ENCODE data around the gene WNT16. TPM values are rescaled to one million over a fixed set of nuclear protein-coding genes. Genes with fewer than 3 reads are reported as not detected.

WNT16 gene
- total RNA-seq, 1 experiment from 2014 or later = not detected

GRCh38 chr7:121323515-121324302 is 5.1 kb upstream of the WNT16 start:
- TF ChIP-seq, protein P1, sequence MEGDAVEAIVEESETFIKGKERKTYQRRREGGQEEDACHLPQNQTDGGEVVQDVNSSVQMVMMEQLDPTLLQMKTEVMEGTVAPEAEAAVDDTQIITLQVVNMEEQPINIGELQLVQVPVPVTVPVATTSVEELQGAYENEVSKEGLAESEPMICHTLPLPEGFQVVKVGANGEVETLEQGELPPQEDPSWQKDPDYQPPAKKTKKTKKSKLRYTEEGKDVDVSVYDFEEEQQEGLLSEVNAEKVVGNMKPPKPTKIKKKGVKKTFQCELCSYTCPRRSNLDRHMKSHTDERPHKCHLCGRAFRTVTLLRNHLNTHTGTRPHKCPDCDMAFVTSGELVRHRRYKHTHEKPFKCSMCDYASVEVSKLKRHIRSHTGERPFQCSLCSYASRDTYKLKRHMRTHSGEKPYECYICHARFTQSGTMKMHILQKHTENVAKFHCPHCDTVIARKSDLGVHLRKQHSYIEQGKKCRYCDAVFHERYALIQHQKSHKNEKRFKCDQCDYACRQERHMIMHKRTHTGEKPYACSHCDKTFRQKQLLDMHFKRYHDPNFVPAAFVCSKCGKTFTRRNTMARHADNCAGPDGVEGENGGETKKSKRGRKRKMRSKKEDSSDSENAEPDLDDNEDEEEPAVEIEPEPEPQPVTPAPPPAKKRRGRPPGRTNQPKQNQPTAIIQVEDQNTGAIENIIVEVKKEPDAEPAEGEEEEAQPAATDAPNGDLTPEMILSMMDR (IDR thresholded peaks at IDR 0.05; ENCODE audit: unreplicated experiment) = no peak
- intact Hi-C loops (cut with micrococcal nuclease; ENCODE audit: unreplicated experiment) = no loop called here
- CTCF ChIA-PET = no interaction called here
- Mint-ChIP-seq H3K27ac (ENCODE audit: unreplicated experiment) (no peak overlapping the region), H3K9me3 (ENCODE audit: low read depth, unreplicated experiment) (no peaks in the 10 kb centered on the region), H3K36me3 (ENCODE audit: insufficient read depth, unreplicated experiment) (peaks cover under 1% of the 10 kb centered on the region), H3K27me3 (ENCODE audit: unreplicated experiment) (peaks cover 16% of the 10 kb centered on the region), H3K4me3 (ENCODE audit: low read depth, unreplicated experiment) (no peak overlapping the region), H3K4me1 (ENCODE audit: low read depth, unreplicated experiment) (no peaks in the 10 kb centered on the region)
- DNase-seq = no peak
- no TSS peak for BruUV-seq (replicated peaks)

DNA sequence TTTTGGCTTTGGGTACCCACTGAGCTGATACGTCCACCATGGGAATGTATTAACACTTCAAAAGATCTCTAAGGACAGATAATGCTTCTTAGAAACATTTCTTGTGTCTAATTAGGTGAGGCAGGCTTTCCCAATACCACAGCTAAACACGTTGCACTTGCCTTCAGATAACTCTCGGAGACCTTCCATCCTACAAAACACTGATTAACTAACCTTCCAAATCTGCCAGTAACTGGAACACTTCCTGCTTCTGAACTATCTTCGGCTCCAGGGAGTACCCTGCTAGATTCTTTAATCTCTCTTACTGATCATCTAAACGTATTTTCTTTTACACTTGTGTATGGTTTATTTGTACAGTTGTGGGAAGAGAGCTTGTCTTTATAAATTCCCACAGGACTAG is 1.1 kb upstream of the WNT16 start:
- CTCF ChIA-PET = no interaction called here

GRCh38 chr7:121329191-121330052 is 622 bp downstream of the WNT16 start:
- CTCF ChIA-PET = interaction anchor here (0.7 to 1.4 kb wide), 3 partner anchors 137 to 665 kb away, joined by 3 to 5 read pairs (median 4); no protein-coding TSS in a partner anchor
- TF ChIP-seq, protein P1 (IDR thresholded peaks at IDR 0.05; ENCODE audit: unreplicated experiment) = peak; percentile 19
- H3K4me1 Mint-ChIP-seq (ENCODE audit: low read depth, unreplicated experiment) = peaks cover 9% of the 10 kb centered on the region
- BruUV-seq (replicated peaks) = no TSS peak
- H3K27me3 Mint-ChIP-seq (ENCODE audit: unreplicated experiment) = peaks cover 26% of the 10 kb centered on the region
- peak overlapping the region; percentile 76 for H3K4me3 Mint-ChIP-seq (ENCODE audit: low read depth, unreplicated experiment)
- H3K9me3 Mint-ChIP-seq (ENCODE audit: low read depth, unreplicated experiment) = no peaks in the 10 kb centered on the region
- H3K36me3 Mint-ChIP-seq (ENCODE audit: insufficient read depth, unreplicated experiment) = peaks cover 20% of the 10 kb centered on the region
- no peak overlapping the region for H3K27ac Mint-ChIP-seq (ENCODE audit: unreplicated experiment)
- peak; percentile 71 for DNase-seq
- intact Hi-C loops (cut with micrococcal nuclease; ENCODE audit: unreplicated experiment) = loop anchor here (10.0 kb wide), 1 partner anchor 345 kb away; the partner anchor contains the start of gene CPED1

More for the DNA sequence above, 1.1 kb upstream of the WNT16 start:
- Mint-ChIP-seq H3K4me3 (ENCODE audit: low read depth, unreplicated experiment) (no peak overlapping the region), H3K27ac (ENCODE audit: unreplicated experiment) (no peak overlapping the region), H3K4me1 (ENCODE audit: low read depth, unreplicated experiment) (peaks cover 9% of the 10 kb centered on the region), H3K36me3 (ENCODE audit: insufficient read depth, unreplicated experiment) (peaks cover 20% of the 10 kb centered on the region), H3K27me3 (ENCODE audit: unreplicated experiment) (peaks cover 26% of the 10 kb centered on the region), H3K9me3 (ENCODE audit: low read depth, unreplicated experiment) (no peaks in the 10 kb centered on the region)
- DNase-seq = no peak
- TF ChIP-seq, protein P1 (IDR thresholded peaks at IDR 0.05; ENCODE audit: unreplicated experiment) = no peak
- no TSS peak for BruUV-seq (replicated peaks)
- intact Hi-C loops (cut with micrococcal nuclease; ENCODE audit: unreplicated experiment) = no loop called here

GRCh38 chr7:121330053-121330833 is 1.4 kb downstream of the WNT16 start:
- intact Hi-C loops (cut with micrococcal nuclease; ENCODE audit: unreplicated experiment) = loop anchor here (10.0 kb wide), 1 partner anchor 345 kb away; the partner anchor contains the start of gene CPED1
- BruUV-seq (replicated peaks) = no TSS peak
- peak overlapping the region; percentile 76 for H3K4me3 Mint-ChIP-seq (ENCODE audit: low read depth, unreplicated experiment)

More at GRCh38 chr7:121330053-121330833, 1.4 kb downstream of the WNT16 start:
- no peak for DNase-seq
- peaks cover 20% of the 10 kb centered on the region for H3K36me3 Mint-ChIP-seq (ENCODE audit: insufficient read depth, unreplicated experiment)
- H3K27me3 Mint-ChIP-seq (ENCODE audit: unreplicated experiment) = peaks cover 26% of the 10 kb centered on the region
- TF ChIP-seq, protein P1 (IDR thresholded peaks at IDR 0.05; ENCODE audit: unreplicated experiment) = no peak
- peaks cover 9% of the 10 kb centered on the region for H3K4me1 Mint-ChIP-seq (ENCODE audit: low read depth, unreplicated experiment)
- no peak overlapping the region for H3K27ac Mint-ChIP-seq (ENCODE audit: unreplicated experiment)
- CTCF ChIA-PET = interaction anchor here (0.7 to 1.4 kb wide), 3 partner anchors 137 to 664 kb away, joined by 3 to 5 read pairs (median 4); no protein-coding TSS in a partner anchor
- no peaks in the 10 kb centered on the region for H3K9me3 Mint-ChIP-seq (ENCODE audit: low read depth, unreplicated experiment)
